Cardiac muscle cell (in vitro differentiated cells and primary cell): ENCODE measurements around the gene PACRGL. TPM values are rescaled to one million over a fixed set of nuclear protein-coding genes. Genes with fewer than 3 reads are reported as not detected.
A peak's percentile ranks its signal among the peaks of the same experiment; 100 is the strongest.

ENCODE experiments used
- DNase-seq, 2 donors: peaks; one replicate each; pipeline versions ENCODE4 v3.0.0 to v3.0.0-alpha.2; 2010 to 2017; ENCODE audit warnings: low read depth in 1 of 2, low spot score in 1 of 2
- H3K27ac ChIP-seq: fragments of 200-600 bp; sonication (generic); 2 replicates; pipeline ENCODE4 v1.5.1; 2016
- H3K27me3 ChIP-seq: fragments of 200-600 bp; sonication (generic); 2 replicates; pipeline ENCODE4 v1.6.0; 2016; ENCODE audit warnings: control low read depth
- H3K36me3 ChIP-seq: fragments of 200-600 bp; sonication (generic); 2 replicates; pipeline ENCODE4 v1.5.1; 2016; ENCODE audit warnings: control low read depth
- H3K4me1 ChIP-seq: fragments of 200-600 bp; sonication (generic); 2 replicates; pipeline ENCODE4 v1.8.1; 2017; ENCODE audit warnings: low read depth, mild to moderate bottlenecking, mixed run types
- H3K4me3 ChIP-seq: fragments of 200-600 bp; sonication (generic); 2 replicates; pipeline ENCODE4 v1.5.1; 2016; ENCODE audit warnings: mild to moderate bottlenecking
- H3K9me3 ChIP-seq: fragments of 200-600 bp; sonication (generic); 2 replicates; pipeline ENCODE4 v1.5.1; 2017; ENCODE audit warnings: low read depth, mild to moderate bottlenecking, control low read depth
- CTCF ChIP-seq: IDR thresholded peaks from 2 replicates; pipeline ENCODE4 v1.5.1; 2012; ENCODE audit warnings: low read depth, mild to moderate bottlenecking, low read length
- polyA plus RNA-seq: library from polyadenylated mRNA; unstranded; fragments of >200 nt; fragmentation: Nextera tagmentation; extraction: Ambion mirVana; gene quantifications from 2 replicates; pipeline ENCODE4 v1.2.1, GENCODE V29; 2016
- total RNA-seq: library from RNA; depleted of rRNA; stranded (reverse); fragments of >200 nt; gene quantifications from 2 replicates; pipeline ENCODE4 v1.2.3, GENCODE V29; 2016

PACRGL gene
- total and polyA plus RNA-seq, 2 experiments from 2014 or later: 9.8 to 38.5 TPM

DNA sequence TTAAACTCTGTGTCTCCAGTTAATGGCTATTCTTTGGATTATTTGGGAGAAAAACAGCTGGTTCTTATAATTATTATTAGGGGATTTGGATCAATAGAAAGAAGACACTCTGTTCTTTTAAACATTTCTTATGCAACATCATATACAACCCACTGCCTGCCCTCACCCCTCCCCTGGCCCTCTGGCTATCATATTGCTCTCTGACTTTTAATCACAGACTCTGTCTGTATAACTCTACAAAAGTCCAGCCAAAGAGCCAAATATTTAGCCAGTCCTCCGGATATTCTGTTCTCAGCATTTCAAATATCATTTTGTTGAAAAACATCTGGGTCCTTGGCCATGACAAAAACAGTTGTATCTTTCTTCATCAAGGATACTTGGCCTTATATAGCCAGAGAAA lies 19.0 kb upstream of the PACRGL start:
- Histone ChIP-seq H3K36me3 (no peaks in the 10 kb centered on the region), H3K9me3 (no peaks in the 10 kb centered on the region), H3K27me3 (no peaks in the 10 kb centered on the region), H3K4me1 (no peaks in the 10 kb centered on the region), H3K27ac (no peak overlapping the region), H3K4me3 (no peak overlapping the region)
- TF ChIP-seq CTCF: no peak
- no peak for DNase-seq

- H3K4me3 ChIP-seq: no peak overlapping the region
- TF ChIP-seq CTCF: no peak
- no peak overlapping the region for H3K27ac ChIP-seq
- no peaks in the 10 kb centered on the region for H3K36me3 ChIP-seq
- no peaks in the 10 kb centered on the region for H3K4me1 ChIP-seq
- no peak for DNase-seq
- H3K27me3 ChIP-seq: no peaks in the 10 kb centered on the region
- H3K9me3 ChIP-seq: no peaks in the 10 kb centered on the region
Observed at GRCh38 chr4:20682853-20683252, 17.4 kb upstream of the PACRGL start.

GRCh38 chr4:20683766-20684165 lies 16.5 kb upstream of the PACRGL start:
- no peak overlapping the region for H3K4me3 ChIP-seq
- H3K27me3 ChIP-seq: no peaks in the 10 kb centered on the region
- H3K36me3 ChIP-seq: no peaks in the 10 kb centered on the region
- no peak for DNase-seq
- no peaks in the 10 kb centered on the region for H3K9me3 ChIP-seq
- no peaks in the 10 kb centered on the region for H3K4me1 ChIP-seq
- TF ChIP-seq CTCF: no peak
- H3K27ac ChIP-seq: no peak overlapping the region

DNA sequence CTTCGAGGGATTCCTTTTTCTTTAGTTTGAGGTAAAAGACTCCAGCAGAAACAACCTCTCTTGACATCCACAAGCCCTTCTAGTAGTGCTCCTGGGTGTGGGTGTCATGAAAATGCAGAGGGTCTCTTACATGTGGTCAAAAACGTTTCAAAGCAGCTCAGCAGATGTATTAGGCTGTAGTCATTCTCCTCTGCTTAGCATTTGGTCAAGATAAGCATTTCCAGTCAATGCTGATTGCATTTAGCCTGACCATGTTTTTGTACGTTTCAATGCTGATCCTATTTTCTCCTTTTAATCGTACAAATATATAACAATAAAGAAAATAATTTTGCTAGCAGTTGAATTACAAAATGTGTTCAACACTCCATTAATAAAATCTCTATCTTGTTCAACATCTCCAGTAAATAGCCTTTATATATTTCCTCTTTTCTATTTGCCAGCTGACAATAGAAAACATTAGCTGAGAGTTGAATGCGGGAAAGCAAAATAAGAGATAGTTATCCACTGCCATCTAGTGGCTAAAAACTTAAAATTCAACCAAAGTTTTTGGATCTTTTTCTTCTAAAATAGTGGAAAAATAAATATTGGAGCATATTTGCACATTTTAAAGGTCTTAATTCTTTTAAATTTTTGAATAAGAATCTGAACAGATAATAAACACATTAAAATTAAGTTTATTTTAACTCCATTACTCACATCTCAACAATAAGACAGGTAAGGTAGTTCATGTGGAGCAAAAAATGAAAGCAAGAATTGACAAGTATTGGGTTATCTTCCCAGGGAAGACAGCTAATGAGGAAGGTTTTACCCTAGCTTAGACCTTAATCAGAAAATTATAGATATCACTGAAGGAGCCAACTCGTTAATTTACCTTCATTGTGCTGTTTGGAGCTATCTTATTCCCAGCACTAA lies 15.2 kb upstream of the PACRGL start:
- no peak overlapping the region for H3K27ac ChIP-seq
- no peaks in the 10 kb centered on the region for H3K36me3 ChIP-seq
- H3K4me3 ChIP-seq: no peak overlapping the region
- no peaks in the 10 kb centered on the region for H3K27me3 ChIP-seq
- H3K4me1 ChIP-seq: no peaks in the 10 kb centered on the region
- peak; percentile 43 for TF ChIP-seq CTCF
- peak; percentile 43 to 49 for DNase-seq
- H3K9me3 ChIP-seq: no peaks in the 10 kb centered on the region

- Histone ChIP-seq H3K4me3 (no peak overlapping the region), H3K27me3 (no peaks in the 10 kb centered on the region), H3K27ac (no peak overlapping the region), H3K9me3 (no peaks in the 10 kb centered on the region), H3K4me1 (no peaks in the 10 kb centered on the region), H3K36me3 (no peaks in the 10 kb centered on the region)
- DNase-seq: peak in 1 of 2 donors; percentile 76
- no peak for TF ChIP-seq CTCF
Observed at GRCh38 chr4:20687864-20688263, 12.4 kb upstream of the PACRGL start.
